NCI-H1417 treated with DMSO at 0.1 percent for 48 hours (cell line): ENCODE results near the gene FBXW10.
"Not testable (repeated sequence)": the region's sequence is repeated elsewhere in the genome, so short reads cannot be mapped to it uniquely, and the experiment has no call there.

ENCODE experiments used
- DNase-seq: peaks from one replicate; lab custom pipeline; 2025; lab: John Stamatoyannopoulos, UW

FBXW10 gene

DNA sequence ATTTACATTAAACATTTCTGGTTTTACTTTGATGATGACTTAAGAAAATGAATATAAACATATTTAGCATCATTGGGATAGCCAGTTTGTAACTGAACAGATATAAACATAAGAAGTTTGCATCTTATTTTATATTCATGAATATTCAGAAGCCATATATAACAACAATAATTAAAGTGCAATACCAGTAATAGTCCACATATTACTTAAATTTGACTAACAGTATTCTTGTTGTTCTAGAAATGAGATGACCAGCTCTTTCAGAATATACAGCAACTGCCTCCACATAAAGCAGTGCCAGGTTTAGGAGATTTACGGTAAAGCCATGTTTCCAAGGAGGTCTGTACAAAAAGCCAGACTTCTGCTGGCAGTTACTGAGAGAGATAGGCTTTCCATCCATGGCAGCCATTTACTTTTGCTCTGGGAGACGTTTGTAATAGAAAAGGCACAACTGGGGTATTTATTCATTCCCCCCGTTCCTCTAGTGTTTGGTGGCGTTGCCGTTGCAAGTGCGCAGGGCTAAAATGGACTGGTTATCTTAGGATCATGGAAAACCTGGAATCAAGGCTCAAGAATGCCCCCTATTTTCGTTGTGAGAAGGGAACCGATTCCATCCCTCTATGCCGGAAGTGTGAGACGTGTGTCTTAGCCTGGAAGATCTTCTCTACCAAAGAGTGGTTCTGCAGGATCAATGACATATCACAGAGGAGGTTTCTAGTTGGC lies at the start of gene FBXW10:
Gene FBXW10 (plus strand): TSS at position 356 of the 723 bp plus-strand sequence. CDS start 191 bp downstream, at position 547.
- not testable (repeated sequence) for DNase-seq

DNA sequence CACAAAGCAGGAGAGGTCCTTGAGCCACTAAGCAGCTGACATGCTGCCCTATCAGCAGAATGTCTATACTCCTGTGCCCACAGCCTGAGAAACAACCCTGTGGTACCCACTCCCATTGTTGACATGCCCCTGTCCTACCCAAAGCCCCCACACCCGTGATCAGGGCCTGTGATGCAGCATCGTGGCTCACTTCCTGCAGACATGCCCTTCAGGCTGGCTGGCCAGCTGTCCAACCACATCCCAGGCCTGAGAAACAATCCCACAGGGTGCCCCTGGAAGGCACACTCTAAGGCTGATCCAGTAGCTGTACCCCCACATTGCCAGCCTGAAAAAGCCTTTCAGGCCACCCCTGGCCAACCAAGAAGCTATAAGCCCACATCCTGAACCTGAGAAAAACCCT lies 48.7 kb upstream of the FBXW10 start:
- not testable (repeated sequence) for DNase-seq

DNA sequence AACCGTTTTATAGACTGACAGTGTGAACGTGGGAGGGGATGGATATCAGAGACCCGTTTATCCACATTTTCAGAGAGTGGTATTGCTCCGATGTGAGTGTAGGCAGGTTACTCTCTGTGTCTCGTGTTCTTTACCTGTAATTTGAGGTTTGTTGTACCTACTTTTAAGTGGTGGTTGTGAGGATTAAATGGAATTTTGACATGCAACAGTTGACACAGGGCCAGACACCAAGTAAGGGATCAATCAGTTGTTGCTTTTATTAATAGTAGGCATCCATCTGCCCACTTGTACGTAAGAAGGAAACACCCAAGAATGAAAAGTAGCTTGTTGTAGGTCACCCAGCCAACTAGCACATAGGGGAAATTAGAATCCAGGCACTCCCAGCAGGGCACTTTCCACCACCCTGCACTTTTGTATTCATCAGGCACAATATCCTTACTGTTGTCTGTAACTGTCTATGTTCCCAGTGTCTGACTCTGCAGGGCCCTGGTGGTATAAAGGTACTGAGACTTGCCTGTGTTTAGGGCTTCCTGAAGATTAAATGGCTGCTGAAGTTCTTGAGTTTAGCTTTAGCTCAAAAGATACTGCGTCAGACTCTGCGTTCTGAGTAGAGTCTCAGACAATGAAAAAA lies 45.3 kb upstream of the FBXW10 start:
- not testable (repeated sequence) for DNase-seq

- not testable (repeated sequence) for DNase-seq
Measured at GRCh38 chr17:18705955-18706354, 37.9 kb upstream of the FBXW10 start.

DNA sequence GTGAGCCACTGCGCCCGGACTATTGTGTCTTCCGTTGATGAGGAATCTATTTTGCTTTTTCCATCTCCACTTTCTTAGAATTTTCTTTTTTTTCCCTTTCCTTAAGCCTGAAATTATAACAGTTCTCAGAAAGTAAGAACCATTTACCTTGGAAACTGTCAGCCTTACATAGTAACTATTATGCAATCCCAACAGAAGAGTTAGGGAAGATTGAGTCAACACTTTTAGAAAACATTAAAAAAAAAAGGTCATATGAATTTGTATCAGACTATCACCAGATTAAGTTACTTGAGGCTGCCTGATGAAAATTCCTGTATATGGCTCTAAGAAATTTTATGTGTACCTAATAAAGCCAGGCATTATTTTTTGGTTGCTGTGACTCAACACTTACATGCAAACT lies 35.6 kb upstream of the FBXW10 start:
- not testable (repeated sequence) for DNase-seq

GRCh38 chr17:18712354-18712999 lies 31.4 kb upstream of the FBXW10 start:
- DNase-seq: not testable (repeated sequence)

- not testable (repeated sequence) for DNase-seq
Measured at GRCh38 chr17:18718643-18719427, 25.0 kb upstream of the FBXW10 start.

- DNase-seq: not testable (repeated sequence)
Measured at GRCh38 chr17:18719428-18720110, 24.3 kb upstream of the FBXW10 start.

- DNase-seq: not testable (repeated sequence)
Measured at GRCh38 chr17:18721775-18722547, 21.9 kb upstream of the FBXW10 start.

- DNase-seq: not testable (repeated sequence)
Measured at GRCh38 chr17:18722612-18723011, 21.2 kb upstream of the FBXW10 start.

GRCh38 chr17:18723509-18723908 lies 20.3 kb upstream of the FBXW10 start:
- not testable (repeated sequence) for DNase-seq

- DNase-seq: not testable (repeated sequence)
Measured at GRCh38 chr17:18732438-18732837, 11.4 kb upstream of the FBXW10 start.

DNA sequence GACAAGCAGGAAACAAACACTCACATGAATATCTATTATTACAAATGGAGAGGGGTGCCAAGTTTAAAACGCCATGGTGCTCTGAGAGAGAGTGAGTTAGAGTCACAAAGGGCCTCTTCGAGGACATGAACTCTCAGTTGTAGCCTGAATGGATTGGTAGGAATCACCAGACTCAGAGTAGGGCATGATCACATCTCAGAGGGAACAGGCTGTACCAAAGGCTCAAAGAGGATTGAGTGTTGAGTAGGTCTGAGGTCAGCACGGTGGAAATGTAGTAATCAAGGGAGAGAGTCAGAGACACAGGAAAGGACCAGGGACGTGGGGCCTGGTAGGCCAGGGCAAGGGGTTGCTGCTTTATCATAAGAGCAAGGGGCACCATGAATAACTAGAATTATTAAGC lies 10.5 kb upstream of the FBXW10 start:
- not testable (repeated sequence) for DNase-seq

DNA sequence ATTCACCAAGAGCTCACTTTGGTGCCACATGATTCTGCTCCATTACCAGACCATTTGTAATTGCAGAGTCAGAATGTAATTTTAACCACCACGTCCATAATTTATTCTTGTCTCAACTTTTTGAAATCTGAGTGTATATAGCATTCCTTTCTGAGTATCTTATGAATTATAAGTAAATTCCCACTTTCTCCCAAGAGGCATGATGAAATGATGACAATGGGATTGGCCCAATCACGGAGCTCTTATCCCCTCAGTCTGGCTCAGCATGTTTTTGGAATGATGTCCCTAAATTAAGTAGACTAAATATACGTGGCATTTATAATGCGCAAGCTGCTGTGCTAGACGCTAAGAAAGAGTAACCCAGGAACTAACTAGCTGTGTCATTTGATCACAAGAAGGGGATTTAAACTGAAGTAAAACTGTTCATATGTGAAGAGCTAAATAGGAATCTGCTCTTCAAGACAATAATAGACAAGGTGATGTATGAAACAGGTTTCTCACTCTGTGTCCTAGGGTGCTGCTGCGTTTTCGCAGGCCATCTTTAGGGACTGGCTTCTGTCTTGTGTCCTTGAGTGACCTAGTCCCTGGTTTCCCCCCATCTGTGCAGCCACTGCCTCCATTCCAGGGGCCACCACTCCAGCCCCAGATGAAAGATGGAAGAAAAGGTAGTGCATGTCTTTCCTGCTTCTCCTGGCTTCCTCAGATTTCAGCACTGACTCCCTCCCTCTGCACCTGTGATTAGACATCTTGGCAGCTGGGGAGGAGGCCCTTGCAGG lies 4.0 kb upstream of the FBXW10 start:
- DNase-seq: not testable (repeated sequence)

GRCh38 chr17:18741228-18741627 lies 2.6 kb upstream of the FBXW10 start:
- DNase-seq: not testable (repeated sequence)

DNA sequence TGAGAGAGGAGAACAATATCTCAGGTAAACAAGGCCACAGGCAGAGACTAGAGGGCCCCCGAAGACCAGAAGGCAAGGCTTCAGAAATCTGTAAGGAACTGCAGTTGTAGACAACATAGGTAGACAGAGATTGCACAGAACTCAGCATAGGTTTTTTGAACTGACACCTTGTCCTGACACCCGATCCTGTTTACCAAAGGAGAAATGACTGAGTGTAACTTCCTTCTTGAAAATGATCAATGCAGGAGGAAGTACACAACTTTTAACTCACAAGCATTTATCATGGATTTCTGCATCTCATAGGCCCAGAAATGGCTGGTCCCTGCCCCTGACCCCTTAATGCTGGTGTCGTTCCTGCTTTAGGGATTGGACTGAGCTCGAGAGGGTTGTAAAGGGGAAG lies 872 bp downstream of the FBXW10 start:
- DNase-seq: not testable (repeated sequence)

- not testable (repeated sequence) for DNase-seq
Measured at GRCh38 chr17:18746551-18746950, 2.7 kb downstream of the FBXW10 start.

DNA sequence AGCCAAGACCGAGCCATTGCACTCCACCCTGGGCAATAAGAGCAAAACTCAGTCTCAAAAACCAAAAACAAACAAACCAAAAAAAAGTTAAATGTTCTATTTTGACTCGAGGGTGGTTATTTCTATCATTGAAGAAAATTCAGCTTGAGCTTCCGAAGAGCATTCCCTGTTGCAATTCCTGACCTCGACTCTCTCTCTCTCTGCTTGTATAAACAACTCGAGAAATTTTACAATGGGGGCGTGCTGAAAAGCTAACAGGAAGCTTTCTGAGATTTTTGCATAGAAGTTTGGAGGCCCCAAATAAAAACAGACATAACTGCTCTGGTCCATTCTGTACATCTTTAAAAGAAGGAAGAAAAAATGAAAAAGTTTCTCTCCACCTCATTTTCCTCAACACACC lies 3.6 kb downstream of the FBXW10 start:
- DNase-seq: not testable (repeated sequence)

DNA sequence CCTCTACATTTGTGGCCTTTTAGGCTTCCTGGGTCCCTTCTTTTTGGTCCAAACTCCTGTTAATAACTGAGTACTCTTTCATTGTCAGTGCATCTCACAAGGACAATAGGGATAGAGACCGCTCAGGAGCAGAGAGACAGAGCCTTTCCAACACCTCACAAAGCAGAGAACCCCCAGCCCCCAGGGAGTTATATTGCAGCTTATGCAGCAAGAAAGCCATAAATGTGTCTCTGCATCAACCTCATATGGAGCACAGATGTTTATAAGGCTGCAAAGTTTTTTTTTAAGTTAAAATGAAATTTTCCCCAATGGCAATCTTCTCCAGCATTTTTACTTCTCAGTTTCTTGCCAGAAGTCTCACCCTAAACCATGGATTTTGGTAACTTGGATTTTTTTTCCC lies 6.4 kb downstream of the FBXW10 start:
- DNase-seq: not testable (repeated sequence)
